Stimulated activated CD8-positive, alpha-beta memory T cell treated with anti-CD3 and anti-CD28 coated beads, Interleukin-4, amount 100 ng/mL, for 48 hours (primary cell): Measurements from ENCODE around the gene PRKRA.
"Not testable (repeated sequence)": the region's sequence is repeated elsewhere in the genome, so short reads cannot be mapped to it uniquely, and the experiment has no call there.

Experiments
- DNase-seq: peaks from one replicate; pipeline ENCODE4 v3.0.0-alpha.2; 2020

PRKRA gene

DNA sequence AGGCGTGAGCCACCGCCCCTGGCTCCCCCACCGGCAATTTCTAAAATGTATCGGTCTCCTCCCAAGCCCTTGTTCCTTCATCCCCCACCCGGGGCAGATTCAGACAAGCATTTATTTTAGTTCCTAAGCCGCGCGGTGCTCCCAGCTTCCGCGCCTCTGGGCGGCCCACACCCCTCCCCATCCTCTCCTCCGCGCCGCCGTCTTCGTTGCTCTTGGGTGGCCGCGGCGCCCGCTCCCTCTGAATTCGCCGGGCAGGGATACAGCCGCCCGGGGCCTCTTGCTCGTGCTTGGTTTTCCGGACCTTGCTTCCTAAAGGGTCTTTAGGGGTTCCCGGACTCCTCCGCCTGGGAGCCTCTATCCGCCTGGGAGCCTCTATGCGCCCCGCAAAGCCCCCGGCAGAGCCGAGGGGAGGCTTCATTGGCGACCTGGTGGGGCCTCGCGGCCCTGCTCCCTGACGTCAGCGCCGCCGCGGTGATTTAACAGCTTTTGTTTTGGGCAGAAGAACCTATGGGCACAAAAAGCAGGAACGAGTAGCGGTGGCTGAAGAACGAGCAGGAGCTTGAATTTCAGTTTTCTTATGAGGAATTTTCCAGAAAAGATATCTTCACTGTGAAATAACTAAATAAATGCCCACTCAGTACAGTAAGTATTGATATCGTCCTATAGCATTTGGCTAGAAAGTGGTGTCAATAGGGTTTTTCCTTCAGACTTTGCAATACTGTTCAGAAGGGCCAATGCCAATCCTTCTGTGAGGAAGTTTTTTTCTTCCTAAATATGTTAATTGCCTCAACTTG, 37.3 kb downstream of the PRKRA start:
- DNase-seq: peak; percentile 88

DNA sequence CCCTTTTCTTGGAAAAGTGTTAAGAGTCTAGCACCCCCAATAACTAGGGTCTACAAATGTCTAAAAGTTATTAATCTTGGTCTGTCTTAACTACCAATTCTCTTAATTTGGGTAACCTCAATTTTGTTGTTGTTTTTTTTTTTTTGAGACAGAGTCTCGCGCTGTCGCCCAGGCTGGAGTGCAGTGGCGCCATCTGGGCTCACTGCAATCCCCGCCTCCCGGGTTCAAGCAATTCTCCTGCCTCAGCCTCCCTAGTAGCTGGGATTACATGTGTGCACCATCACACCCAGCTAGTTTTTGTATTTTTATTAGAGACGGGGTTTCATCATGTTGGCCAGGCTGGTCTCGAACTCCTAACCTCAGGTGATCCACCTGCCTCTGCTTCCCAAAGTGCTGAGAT, 38.5 kb downstream of the PRKRA start:
- DNase-seq: not testable (repeated sequence)

- no peak for DNase-seq
These were observed 38.9 kb downstream of the PRKRA start for GRCh38 chr2:178412047-178412446.

GRCh38 chr2:178409261-178409660, 41.7 kb downstream of the PRKRA start:
- no peak for DNase-seq

- DNase-seq: peak; percentile 35
These were observed 46.6 kb downstream of the PRKRA start for GRCh38 chr2:178404368-178404767.

- no peak for DNase-seq
These were observed 47.2 kb downstream of the PRKRA start for GRCh38 chr2:178403671-178404306.

GRCh38 chr2:178401994-178402437, 49.0 kb downstream of the PRKRA start:
- no peak for DNase-seq

- DNase-seq: no peak
These were observed 53.9 kb downstream of the PRKRA start for GRCh38 chr2:178397002-178397605.

DNA sequence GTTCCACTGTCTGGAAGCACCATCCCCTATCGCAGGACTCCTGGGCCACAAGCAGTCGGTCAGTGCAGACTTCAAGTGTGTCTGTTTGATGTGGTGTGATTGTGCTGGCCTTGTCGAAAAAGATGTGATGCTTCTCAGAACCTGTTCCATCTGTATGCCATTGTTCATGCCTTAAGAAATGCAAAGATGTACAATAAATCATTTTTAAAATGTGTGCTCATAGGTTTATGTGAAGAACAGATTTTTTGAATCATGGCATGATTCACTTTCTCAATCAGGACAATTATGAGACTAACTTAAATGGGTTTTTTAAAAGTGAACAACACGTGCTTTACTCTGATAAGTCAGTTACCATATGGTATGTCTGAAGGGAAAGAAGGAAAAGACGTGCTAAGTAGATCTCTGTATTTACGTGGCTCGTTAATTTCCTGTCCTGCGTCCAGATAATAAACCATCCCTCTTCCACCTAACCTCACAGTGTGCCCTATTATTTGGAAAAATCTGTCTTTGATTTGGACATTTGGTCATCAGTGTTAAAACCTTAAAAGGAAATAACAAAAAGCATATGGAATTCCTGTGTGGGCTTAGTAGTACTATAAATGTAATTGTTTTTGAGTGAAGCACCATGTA, 54.9 kb downstream of the PRKRA start:
- no peak for DNase-seq

- no peak for DNase-seq
These were observed 55.7 kb downstream of the PRKRA start for GRCh38 chr2:178395295-178395694.

GRCh38 chr2:178394859-178395258, 56.1 kb downstream of the PRKRA start:
- no peak for DNase-seq

DNA sequence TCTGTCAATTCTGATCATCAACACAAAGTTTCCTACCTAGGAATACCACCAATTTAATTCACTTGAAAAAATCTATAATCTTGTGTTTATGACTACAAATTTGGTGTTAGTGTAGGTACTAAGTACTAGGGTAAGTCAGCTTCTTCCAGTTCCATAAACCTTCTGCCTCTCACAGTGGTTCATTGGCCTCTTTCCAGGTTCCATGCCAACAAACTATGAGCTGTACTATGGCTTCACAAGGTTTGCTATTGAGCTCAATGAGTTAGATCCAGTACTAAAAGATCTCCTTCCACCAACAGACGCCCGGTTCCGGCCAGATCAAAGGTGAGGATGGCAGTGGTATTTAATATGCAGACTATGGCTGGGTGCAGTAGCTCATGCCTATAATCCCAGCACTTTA, 58.8 kb downstream of the PRKRA start:
- no peak for DNase-seq

- no peak for DNase-seq
These were observed 59.3 kb downstream of the PRKRA start for GRCh38 chr2:178391701-178392100.

DNA sequence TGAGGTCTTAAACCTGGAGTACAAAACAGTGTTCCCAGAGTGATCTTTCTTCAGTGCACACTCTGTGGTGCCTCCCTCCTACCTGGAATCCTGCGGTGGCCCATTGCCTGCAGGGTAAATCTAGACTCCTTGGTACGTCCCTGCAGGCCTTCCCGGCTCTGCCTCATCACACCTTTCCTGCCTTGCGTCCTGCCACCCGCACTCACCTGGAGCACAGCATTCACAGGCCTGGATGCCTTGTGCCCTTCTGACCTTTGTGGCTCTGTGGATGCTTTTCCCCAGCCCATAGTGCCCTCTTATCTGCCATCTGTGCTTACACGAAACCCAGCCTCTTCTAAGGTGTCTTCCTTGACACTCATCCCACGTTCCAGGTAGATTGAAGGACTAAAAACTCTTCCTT, 62.7 kb downstream of the PRKRA start:
- DNase-seq: no peak

DNA sequence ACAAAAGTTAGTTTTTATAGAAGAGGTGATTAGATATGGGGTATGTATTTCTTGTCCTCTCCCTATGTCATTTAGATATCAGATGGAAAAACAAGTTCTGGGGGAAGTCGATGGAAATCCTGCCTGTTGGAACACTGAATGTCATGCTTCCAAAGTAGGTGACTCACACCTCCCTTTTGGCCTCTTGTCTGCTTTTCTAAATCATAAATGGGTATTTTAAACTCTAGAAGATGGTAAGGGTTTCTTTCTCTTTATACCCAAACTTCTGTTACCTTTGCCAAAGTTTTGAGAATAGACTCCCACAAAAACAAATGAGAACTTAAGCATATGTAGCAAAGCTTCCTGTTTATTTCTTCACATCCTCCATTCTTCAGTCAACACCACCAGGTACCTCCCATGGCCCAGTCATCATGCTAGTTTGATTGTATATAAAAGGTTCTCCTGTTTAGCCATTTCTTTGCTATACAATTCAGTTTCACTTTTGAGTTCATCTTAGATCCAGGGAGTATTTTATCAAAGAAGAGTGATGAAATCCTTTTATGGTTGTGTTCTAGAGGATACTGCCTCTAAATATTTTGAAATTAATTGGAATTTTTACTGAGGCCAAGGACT, 63.9 kb downstream of the PRKRA start:
- no peak for DNase-seq

GRCh38 chr2:178385595-178386148, 65.3 kb downstream of the PRKRA start:
- no peak for DNase-seq

GRCh38 chr2:178383718-178384117, 67.3 kb downstream of the PRKRA start:
- DNase-seq: no peak
